HepG2 (cell line): ENCODE results near the gene ALG3. TPM values are rescaled to one million over a fixed set of nuclear protein-coding genes. Genes with fewer than 3 reads are reported as not detected.

Source experiments
- CREBL2 ChIP-seq: sonication (generic); formaldehyde crosslinking; IDR thresholded peaks from 2 replicates; pipeline ENCODE4 v1.8.1; 2023; ENCODE audit warnings: missing genetic modification reagents, mild to moderate bottlenecking, borderline replicate concordance
- HNF1B ChIP-seq: sonication (generic); formaldehyde crosslinking; IDR thresholded peaks from 2 replicates; pipeline ENCODE4 v1.5.1; 2020; ENCODE audit warnings: mild to moderate bottlenecking, moderate library complexity, missing genetic modification reagents
- KDM5B ChIP-seq: sonication (generic); formaldehyde crosslinking; IDR thresholded peaks from 2 replicates; pipeline ENCODE4 v1.4.0; 2020; ENCODE audit warnings: missing genetic modification reagents, mild to moderate bottlenecking, borderline replicate concordance
- NBN ChIP-seq: fragments of 450-650 bp; conservative IDR thresholded peaks from 2 replicates; pipeline ENCODE4 v1.6.1; 2017
- NONO ChIP-seq, 2 experiments: fragments of 450-650 bp in 1 of 2; sonication (generic) in 1 of 2; formaldehyde crosslinking in 1 of 2; IDR thresholded peaks in 1 of 2; conservative IDR thresholded peaks in 1 of 2; 2 replicates each; pipeline versions ENCODE4 v1.6.1 to v1.8.0; 2017 to 2022; ENCODE audit warnings: mild to moderate bottlenecking in 1 of 2, missing genetic modification reagents in 1 of 2, moderate library complexity in 1 of 2
- NR2F6 ChIP-seq, 2 experiments: IDR thresholded peaks; 2 replicates each; pipeline ENCODE4 v1.6.1; 2016; ENCODE audit warnings: antibody characterized with exemption in 1 of 2, mild to moderate bottlenecking in 1 of 2
- PCBP2 ChIP-seq: fragments of 200-400 bp; formaldehyde crosslinking; optimal IDR thresholded peaks from 2 replicates; pipeline ENCODE3; 2018; ENCODE audit warnings: low read length, low read depth; ENCODE audit not compliant: poor library complexity, severe bottlenecking
- SIX1 ChIP-seq: sonication (generic); formaldehyde crosslinking; IDR thresholded peaks from 2 replicates; pipeline ENCODE4 v1.4.0; 2020; ENCODE audit warnings: missing genetic modification reagents, borderline replicate concordance
- THYN1 ChIP-seq: sonication (generic); formaldehyde crosslinking; IDR thresholded peaks from 2 replicates; pipeline ENCODE4 v1.8.1; 2023; ENCODE audit warnings: low read depth, mild to moderate bottlenecking, moderate library complexity, missing genetic modification reagents, borderline replicate concordance
- ZBTB37 ChIP-seq: sonication (generic); formaldehyde crosslinking; IDR thresholded peaks from 2 replicates; pipeline ENCODE4 v1.4.0; 2020; ENCODE audit warnings: mild to moderate bottlenecking, missing genetic modification reagents
- ZNF318 ChIP-seq: sonication (generic); formaldehyde crosslinking; IDR thresholded peaks from 2 replicates; pipeline ENCODE4 v1.4.0; 2020; ENCODE audit warnings: mild to moderate bottlenecking, missing genetic modification reagents
- ZNF615 ChIP-seq: sonication (generic); formaldehyde crosslinking; IDR thresholded peaks from 2 replicates; pipeline ENCODE4 v1.5.0; 2020; ENCODE audit warnings: mild to moderate bottlenecking, missing genetic modification reagents, borderline replicate concordance
- ZNF781 ChIP-seq: sonication (generic); formaldehyde crosslinking; IDR thresholded peaks from 2 replicates; pipeline ENCODE4 v1.5.1; 2020; ENCODE audit warnings: borderline replicate concordance, mild to moderate bottlenecking, missing genetic modification reagents; ENCODE audit errors: not compliant biosample characterization
- ZSCAN5A ChIP-seq: sonication (generic); formaldehyde crosslinking; IDR thresholded peaks from 2 replicates; pipeline ENCODE4 v1.8.0; 2022; ENCODE audit warnings: mild to moderate bottlenecking, missing genetic modification reagents, borderline replicate concordance
- polyA plus RNA-seq, 8 experiments: library from polyadenylated mRNA; depleted of rRNA in 3 of 8; stranded (reverse) in 7 of 8; unstranded in 1 of 8; fragments of >200 nt; fragmentation: Illumina TruSeq in 4 of 8; extraction: Trizol in 4 of 8; gene quantifications; 2 replicates each; pipeline versions ENCODE4 v1.2.1 to v1.2.3, GENCODE V29; 2011 to 2016; ENCODE audit warnings: low read depth in 4 of 8, missing spikeins in 1 of 8, mixed read lengths in 1 of 8; ENCODE audit not compliant: insufficient read depth in 1 of 8
- total RNA-seq, 5 experiments: library from RNA; depleted of rRNA; stranded (reverse); fragments of >200 nt; fragmentation: Illumina TruSeq; extraction: Trizol; gene quantifications; 2 replicates each; pipeline ENCODE4 v1.2.3, GENCODE V29; 2016; ENCODE audit warnings: low read depth in 1 of 5

The ALG3 gene
- total and polyA plus RNA-seq, 2 of the 13 experiments (the other 11 are each of a cell fraction or from before 2014, with no cell fraction given) = 46.6 to 57.1 TPM

- TF ChIP-seq ZNF318 (CRISPR knock-in tag) = no peak
- TF ChIP-seq NR2F6 (IDR thresholded peaks at IDR 0.05) = no peak
- TF ChIP-seq NR2F6 (CRISPR knock-in tag; IDR thresholded peaks at IDR 0.05) = no peak
- no peak for TF ChIP-seq ZNF781 (CRISPR knock-in tag)
- TF ChIP-seq ZNF615 (CRISPR knock-in tag) = no peak
- TF ChIP-seq PCBP2 = no peak
- TF ChIP-seq ZBTB37 = no peak
- no peak for TF ChIP-seq THYN1 (CRISPR knock-in tag)
- no peak; the same call in 1 of the 2 replicates for TF ChIP-seq KDM5B (CRISPR knock-in tag)
- TF ChIP-seq ZSCAN5A (CRISPR knock-in tag) = no peak
- TF ChIP-seq NBN = no peak
- no peak for TF ChIP-seq CREBL2 (CRISPR knock-in tag)
- no peak for TF ChIP-seq NONO (IDR thresholded peaks at IDR 0.05)
- TF ChIP-seq NONO (CRISPR knock-in tag; conservative IDR thresholded peaks at IDR 0.05) = no peak
- TF ChIP-seq HNF1B (CRISPR knock-in tag) = peak; percentile 29; the same call in 1 of the 2 replicates
- no peak for TF ChIP-seq SIX1 (CRISPR knock-in tag)
These were observed 19.2 kb downstream of the ALG3 start, which contains the start of gene VWA5B2 (continued) for GRCh38 chr3:184229394-184230080.
